Ishikawa (cell line): Measurements from ENCODE around the gene GRB7.

Experiments used
- CEBPB ChIP-seq: IDR thresholded peaks from 2 replicates; pipeline ENCODE4 v1.6.1; 2012
- CREB1 ChIP-seq: IDR thresholded peaks from 2 replicates; pipeline ENCODE4 v1.6.1; 2012; ENCODE audit warnings: low read depth
- EGR1 ChIP-seq: IDR thresholded peaks from 2 replicates; pipeline ENCODE4 v1.6.1; 2012
- EP300 ChIP-seq: IDR thresholded peaks from 2 replicates; pipeline ENCODE4 v1.6.1; 2012; ENCODE audit warnings: borderline replicate concordance
- FOXM1 ChIP-seq: IDR thresholded peaks from 2 replicates; pipeline ENCODE4 v1.6.1; 2012; ENCODE audit warnings: low read depth, borderline replicate concordance
- MAX ChIP-seq: IDR thresholded peaks from 2 replicates; pipeline ENCODE4 v1.6.1; 2012
- NFIC ChIP-seq: IDR thresholded peaks from 2 replicates; pipeline ENCODE4 v1.6.1; 2012
- RAD21 ChIP-seq: IDR thresholded peaks from 2 replicates; pipeline ENCODE4 v1.6.1; 2012; ENCODE audit warnings: low read depth
- REST ChIP-seq: IDR thresholded peaks from 2 replicates; pipeline ENCODE4 v1.6.1; 2012; ENCODE audit warnings: low read depth, mild to moderate bottlenecking
- TAF1 ChIP-seq: IDR thresholded peaks from 2 replicates; pipeline ENCODE4 v1.6.1; 2012; ENCODE audit warnings: low read depth, mild to moderate bottlenecking
- TCF12 ChIP-seq: IDR thresholded peaks from 2 replicates; pipeline ENCODE4 v1.6.1; 2012; ENCODE audit warnings: low read depth
- TEAD4 ChIP-seq: IDR thresholded peaks from 2 replicates; pipeline ENCODE4 v1.6.1; 2012
- YY1 ChIP-seq: IDR thresholded peaks from 2 replicates; pipeline ENCODE4 v1.6.1; 2012; ENCODE audit warnings: low read depth
- ZBTB7A ChIP-seq: IDR thresholded peaks from 2 replicates; pipeline ENCODE4 v1.6.1; 2012; ENCODE audit warnings: low read depth
- TF ChIP-seq, protein P1 (sequence below): IDR thresholded peaks from 2 replicates; pipeline ENCODE4 v1.6.1; 2012

GRB7 gene

DNA sequence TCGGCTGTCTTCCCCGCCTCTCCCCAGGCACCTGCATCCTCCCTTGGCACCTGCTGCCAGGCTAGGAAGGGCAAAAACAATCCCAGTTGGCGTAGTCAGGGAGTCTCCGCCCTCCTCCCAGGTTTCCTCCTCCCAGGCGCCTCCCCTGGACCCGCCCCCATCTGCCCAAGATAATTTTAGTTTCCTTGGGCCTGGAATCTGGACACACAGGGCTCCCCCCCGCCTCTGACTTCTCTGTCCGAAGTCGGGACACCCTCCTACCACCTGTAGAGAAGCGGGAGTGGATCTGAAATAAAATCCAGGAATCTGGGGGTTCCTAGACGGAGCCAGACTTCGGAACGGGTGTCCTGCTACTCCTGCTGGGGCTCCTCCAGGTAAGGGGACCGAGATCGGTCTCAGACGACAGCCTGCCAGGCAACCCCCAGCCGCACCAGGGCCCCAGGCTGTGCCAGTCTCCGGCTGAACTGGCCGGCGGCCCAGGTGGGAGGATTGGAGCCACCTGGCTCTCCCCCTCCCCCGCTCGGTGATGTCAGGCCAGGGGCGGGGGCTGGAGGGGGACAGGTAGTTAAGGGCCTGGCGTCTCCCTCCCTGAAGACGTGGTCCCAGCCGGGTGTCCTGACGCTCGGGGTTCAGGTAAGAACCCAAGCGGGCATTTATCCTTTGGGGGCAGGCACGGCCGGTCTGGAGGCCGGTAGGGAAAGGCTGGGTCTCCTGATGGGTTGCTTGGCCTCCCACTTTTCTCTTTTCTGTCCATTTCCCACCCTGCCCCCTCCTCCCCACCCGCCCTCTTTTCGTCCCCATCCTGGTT lies at the start of gene GRB7:
Gene GRB7 (plus strand): TSS at position 179 of the 808 bp plus-strand sequence. CDS start 4,364 bp downstream, outside the sequence.
- TF ChIP-seq, protein P1, sequence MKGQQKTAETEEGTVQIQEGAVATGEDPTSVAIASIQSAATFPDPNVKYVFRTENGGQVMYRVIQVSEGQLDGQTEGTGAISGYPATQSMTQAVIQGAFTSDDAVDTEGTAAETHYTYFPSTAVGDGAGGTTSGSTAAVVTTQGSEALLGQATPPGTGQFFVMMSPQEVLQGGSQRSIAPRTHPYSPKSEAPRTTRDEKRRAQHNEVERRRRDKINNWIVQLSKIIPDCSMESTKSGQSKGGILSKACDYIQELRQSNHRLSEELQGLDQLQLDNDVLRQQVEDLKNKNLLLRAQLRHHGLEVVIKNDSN = 0 out of 2 replicates have a peak, but pooled peaks have one; percentile 8
- TF ChIP-seq NFIC = peak; percentile 82
- TF ChIP-seq TEAD4 = no peak
- TF ChIP-seq ZBTB7A = peak; percentile 74; the same call in 1 of the 2 replicates
- TF ChIP-seq CEBPB = no peak
- TF ChIP-seq MAX = no peak; the same call in 1 of the 2 replicates
- TF ChIP-seq REST = no peak
- no peak for TF ChIP-seq YY1
- no peak for TF ChIP-seq RAD21
- TF ChIP-seq EGR1 = no peak
- 0 out of 2 replicates have a peak, but pooled peaks have one; percentile 47 for TF ChIP-seq CREB1
- TF ChIP-seq FOXM1 = no peak
- no peak; the same call in 1 of the 2 replicates for TF ChIP-seq TAF1
- TF ChIP-seq TCF12 = peak; percentile 89
- 0 out of 2 replicates have a peak, but pooled peaks have one; percentile 35 for TF ChIP-seq EP300

- TF ChIP-seq YY1 (no peak), CREB1 (no peak)
These were observed 49.3 kb upstream of the GRB7 start for GRCh38 chr17:39688475-39688835.

- TF ChIP-seq ZBTB7A (no peak), YY1 (no peak), FOXM1 (no peak), TCF12 (no peak), CEBPB (no peak), MAX (no peak), REST (no peak), EP300 (no peak), RAD21 (no peak), TEAD4 (no peak), CREB1 (no peak), EGR1 (no peak), TAF1 (no peak), NFIC (no peak)
- TF ChIP-seq, protein P1 = no peak
These were observed 48.8 kb upstream of the GRB7 start for GRCh38 chr17:39688945-39689344.

DNA sequence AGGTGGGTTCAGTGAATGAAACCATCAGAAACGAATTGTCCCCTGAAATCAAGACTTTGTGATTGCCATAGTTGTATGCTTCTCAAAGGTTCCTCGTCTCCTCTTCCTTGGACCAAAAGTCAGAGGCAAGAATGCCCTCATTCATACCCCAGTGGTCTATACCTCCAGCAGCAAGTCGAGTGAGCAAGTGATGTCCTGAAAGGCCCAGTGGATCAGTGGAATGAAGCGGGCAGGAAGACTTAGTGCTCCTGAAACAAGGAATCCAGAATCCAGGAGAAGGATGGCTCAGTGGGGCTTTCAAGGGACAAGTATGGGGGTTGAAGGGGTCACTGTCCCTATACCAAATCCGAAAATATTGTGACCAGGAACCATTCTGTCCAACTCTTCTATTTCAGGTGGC lies 43.1 kb upstream of the GRB7 start:
- TF ChIP-seq EGR1 = no peak
- no peak for TF ChIP-seq TEAD4
- TF ChIP-seq TCF12 = no peak
- TF ChIP-seq CEBPB = no peak
- no peak for TF ChIP-seq FOXM1
- TF ChIP-seq YY1 = no peak
- no peak for TF ChIP-seq REST
- no peak for TF ChIP-seq ZBTB7A
- TF ChIP-seq NFIC = no peak
- TF ChIP-seq RAD21 = no peak
- TF ChIP-seq CREB1 = no peak
- no peak for TF ChIP-seq MAX
